ENCODE results near the gene LTBP3.
A peak's percentile ranks its signal among the peaks of the same experiment; 100 is the strongest.

The LTBP3 gene

GRCh38 chr11:65556470-65557279 is 1.5 kb downstream of the LTBP3 start:
- DNase-seq (ENCODE audit: low read depth, low spot score): no peak
- Histone ChIP-seq H3K9ac (ENCODE audit: insufficient read length, low read depth) (peak overlapping the region; percentile 78), H3K9me3 (ENCODE audit: insufficient read depth, low read length) (no peaks in the 10 kb centered on the region), H3K4me3 (ENCODE audit: insufficient read length, low read depth) (peak overlapping the region; percentile 19), H3K36me3 (ENCODE audit: insufficient read depth, insufficient read length, low read length) (no peaks in the 10 kb centered on the region), H3K4me1 (ENCODE audit: insufficient read depth, insufficient read length) (peaks cover 55% of the 10 kb centered on the region), H3K27me3 (ENCODE audit: insufficient read depth, insufficient read length) (no peaks in the 10 kb centered on the region)
- TF ChIP-seq SUZ12 (IDR thresholded peaks at IDR 0.05; ENCODE audit: extremely low read depth, insufficient read depth, insufficient read length) (no peak), YY1 (IDR thresholded peaks at IDR 0.05; ENCODE audit: insufficient read depth, insufficient read length) (no peak), ZNF274 (IDR thresholded peaks at IDR 0.05; ENCODE audit: low read depth, low read length) (no peak)

- Histone ChIP-seq H3K4me1 (ENCODE audit: insufficient read depth, insufficient read length) (peaks cover 55% of the 10 kb centered on the region), H3K4me3 (ENCODE audit: insufficient read length, low read depth) (no peak overlapping the region), H3K9ac (ENCODE audit: insufficient read length, low read depth) (peak overlapping the region; percentile 25), H3K9me3 (ENCODE audit: insufficient read depth, low read length) (no peaks in the 10 kb centered on the region), H3K27me3 (ENCODE audit: insufficient read depth, insufficient read length) (no peaks in the 10 kb centered on the region), H3K36me3 (ENCODE audit: insufficient read depth, insufficient read length, low read length) (no peaks in the 10 kb centered on the region)
- no peak for DNase-seq (ENCODE audit: low read depth, low spot score)
- TF ChIP-seq SUZ12 (IDR thresholded peaks at IDR 0.05; ENCODE audit: extremely low read depth, insufficient read depth, insufficient read length) (no peak), ZNF274 (IDR thresholded peaks at IDR 0.05; ENCODE audit: low read depth, low read length) (no peak), YY1 (IDR thresholded peaks at IDR 0.05; ENCODE audit: insufficient read depth, insufficient read length) (no peak)
Measured at GRCh38 chr11:65555693-65556231, 2.4 kb downstream of the LTBP3 start.

- Histone ChIP-seq H3K4me3 (ENCODE audit: insufficient read length, low read depth) (no peak overlapping the region), H3K4me1 (ENCODE audit: insufficient read depth, insufficient read length) (peaks cover 49% of the 10 kb centered on the region), H3K9me3 (ENCODE audit: insufficient read depth, low read length) (no peaks in the 10 kb centered on the region), H3K36me3 (ENCODE audit: insufficient read depth, insufficient read length, low read length) (no peaks in the 10 kb centered on the region), H3K9ac (ENCODE audit: insufficient read length, low read depth) (peak overlapping the region; percentile 52), H3K27me3 (ENCODE audit: insufficient read depth, insufficient read length) (no peaks in the 10 kb centered on the region)
- DNase-seq (ENCODE audit: low read depth, low spot score): no peak
- TF ChIP-seq ZNF274 (IDR thresholded peaks at IDR 0.05; ENCODE audit: low read depth, low read length) (no peak), SUZ12 (IDR thresholded peaks at IDR 0.05; ENCODE audit: extremely low read depth, insufficient read depth, insufficient read length) (no peak), YY1 (IDR thresholded peaks at IDR 0.05; ENCODE audit: insufficient read depth, insufficient read length) (no peak)
Measured at GRCh38 chr11:65554842-65555430, 3.2 kb downstream of the LTBP3 start.

GRCh38 chr11:65554057-65554818 is 3.9 kb downstream of the LTBP3 start:
- no peaks in the 10 kb centered on the region for H3K27me3 ChIP-seq (ENCODE audit: insufficient read depth, insufficient read length)
- H3K9ac ChIP-seq (ENCODE audit: insufficient read length, low read depth): peak overlapping the region; percentile 57

GRCh38 chr11:65553301-65554001 is 4.7 kb downstream of the LTBP3 start:
- DNase-seq (ENCODE audit: low read depth, low spot score): no peak
- H3K9ac ChIP-seq (ENCODE audit: insufficient read length, low read depth): peak overlapping the region; percentile 57

More at GRCh38 chr11:65554057-65554818, 3.9 kb downstream of the LTBP3 start:
- H3K9me3 ChIP-seq (ENCODE audit: insufficient read depth, low read length): no peaks in the 10 kb centered on the region
- peaks cover 45% of the 10 kb centered on the region for H3K4me1 ChIP-seq (ENCODE audit: insufficient read depth, insufficient read length)
- H3K36me3 ChIP-seq (ENCODE audit: insufficient read depth, insufficient read length, low read length): no peaks in the 10 kb centered on the region
- DNase-seq (ENCODE audit: low read depth, low spot score): no peak
- TF ChIP-seq SUZ12 (IDR thresholded peaks at IDR 0.05; ENCODE audit: extremely low read depth, insufficient read depth, insufficient read length) (no peak), YY1 (IDR thresholded peaks at IDR 0.05; ENCODE audit: insufficient read depth, insufficient read length) (no peak)
- no peak overlapping the region for H3K4me3 ChIP-seq (ENCODE audit: insufficient read length, low read depth)

GRCh38 chr11:65552388-65552951 is 5.7 kb downstream of the LTBP3 start:
- peaks cover 2% of the 10 kb centered on the region for H3K27me3 ChIP-seq (ENCODE audit: insufficient read depth, insufficient read length)
- no peak for TF ChIP-seq ZNF274 (IDR thresholded peaks at IDR 0.05; ENCODE audit: low read depth, low read length)
- TF ChIP-seq YY1 (IDR thresholded peaks at IDR 0.05; ENCODE audit: insufficient read depth, insufficient read length): no peak
- no peak for TF ChIP-seq SUZ12 (IDR thresholded peaks at IDR 0.05; ENCODE audit: extremely low read depth, insufficient read depth, insufficient read length)
- no peak for DNase-seq (ENCODE audit: low read depth, low spot score)
- peaks cover 45% of the 10 kb centered on the region for H3K4me1 ChIP-seq (ENCODE audit: insufficient read depth, insufficient read length)
- peak overlapping the region; percentile 37 for H3K9ac ChIP-seq (ENCODE audit: insufficient read length, low read depth)
- no peak overlapping the region for H3K4me3 ChIP-seq (ENCODE audit: insufficient read length, low read depth)
- H3K36me3 ChIP-seq (ENCODE audit: insufficient read depth, insufficient read length, low read length): no peaks in the 10 kb centered on the region
- H3K9me3 ChIP-seq (ENCODE audit: insufficient read depth, low read length): no peaks in the 10 kb centered on the region

More at GRCh38 chr11:65553301-65554001, 4.7 kb downstream of the LTBP3 start:
- no peak for TF ChIP-seq YY1 (IDR thresholded peaks at IDR 0.05; ENCODE audit: insufficient read depth, insufficient read length)
- TF ChIP-seq SUZ12 (IDR thresholded peaks at IDR 0.05; ENCODE audit: extremely low read depth, insufficient read depth, insufficient read length): no peak
- TF ChIP-seq ZNF274 (IDR thresholded peaks at IDR 0.05; ENCODE audit: low read depth, low read length): no peak
- Histone ChIP-seq H3K9me3 (ENCODE audit: insufficient read depth, low read length) (no peaks in the 10 kb centered on the region), H3K27me3 (ENCODE audit: insufficient read depth, insufficient read length) (peaks cover 2% of the 10 kb centered on the region), H3K36me3 (ENCODE audit: insufficient read depth, insufficient read length, low read length) (no peaks in the 10 kb centered on the region), H3K4me3 (ENCODE audit: insufficient read length, low read depth) (no peak overlapping the region), H3K4me1 (ENCODE audit: insufficient read depth, insufficient read length) (peaks cover 43% of the 10 kb centered on the region)

Measured in NT2/D1 (cell line).